ENCODE results near the gene RETREG2. TPM values are rescaled to one million over a fixed set of nuclear protein-coding genes. Genes with fewer than 3 reads are reported as not detected.

Gene RETREG2
- total and polyA plus RNA-seq, 2 of the 8 experiments (the other 6 are each of a cell fraction or from before 2014, with no cell fraction given) = 51.3 to 67.4 TPM

- Histone ChIP-seq H4K91ac (replicated peaks; ENCODE audit: insufficient read length, low read length) (peak overlapping the region; percentile 100), H3K18ac (ENCODE audit: extremely low read depth, low read length) (peak overlapping the region; percentile 98), H3K27ac (ENCODE audit: low read depth, low read length) (peak overlapping the region; percentile 3; the same call in 1 of the 2 replicates), H3K9me3 (ENCODE audit: insufficient read depth in 2 of 2, low read depth in 1 of 2, low read length in 1 of 2) (no peaks in the 10 kb centered on the region), H2AFZ (ENCODE audit: low read length) (no peak overlapping the region; the same call in 1 of the 2 replicates), H3K4me3 (ENCODE audit: extremely low read depth in 1 of 4, insufficient read depth in 2 of 4, low read depth in 3 of 4, low read length in 4 of 4) (peak overlapping the region; percentile 66 to 80 (median 75)), H2BK12ac (ENCODE audit: low read depth, low read length) (peak overlapping the region; percentile 90; the same call in 1 of the 2 replicates), H3K23ac (ENCODE audit: insufficient read length) (no peak overlapping the region), H2BK15ac (ENCODE audit: low read length) (no peak overlapping the region), H3K4ac (replicated peaks; ENCODE audit: insufficient read length, low read depth, low read length) (peak overlapping the region; percentile 99), H3K79me2 (ENCODE audit: control insufficient read depth in 1 of 2, insufficient read depth in 2 of 2, low read length in 2 of 2) (no peaks in the 10 kb centered on the region), H3K9ac (replicated peaks in 1 of 4; ENCODE audit: extremely low read depth in 1 of 4, low read depth in 3 of 4, low read length in 3 of 4) (peak overlapping the region; percentile 59 to 93 (median 88); a peak in 6 of 7 replicates), H2BK20ac (ENCODE audit: low read length) (no peak overlapping the region), H3K27me3 (replicated peaks in 1 of 4; ENCODE audit: control insufficient read depth in 3 of 4, extremely low read depth in 1 of 4, insufficient read depth in 3 of 4, low read length in 3 of 4) (no peaks in the 10 kb centered on the region; a peak in 1 of 7 replicates), H2BK5ac (ENCODE audit: low read depth, low read length) (peak overlapping the region; percentile 97), H2BK120ac (replicated peaks; ENCODE audit: low read depth, low read length) (no peak overlapping the region), H3K79me1 (ENCODE audit: low read depth, low read length) (no peaks in the 10 kb centered on the region), H3K4me1 (replicated peaks in 1 of 4; ENCODE audit: control insufficient read depth in 3 of 4, insufficient read depth in 4 of 4, low read length in 3 of 4) (peaks cover 0 to 12% (median 6%) of the 10 kb centered on the region in 4 experiments; a peak in 3 of 7 replicates), H4K8ac (ENCODE audit: extremely low read depth, insufficient read depth, low read length) (peak overlapping the region; percentile 95), H4K20me1 (replicated peaks in 1 of 2; ENCODE audit: control insufficient read depth in 1 of 2, insufficient read depth in 2 of 2, low read length in 2 of 2) (peaks cover 0 to 2% of the 10 kb centered on the region in 2 experiments), H3K14ac (ENCODE audit: insufficient read length) (no peak overlapping the region), H3K36me3 (ENCODE audit: control insufficient read depth in 2 of 4, insufficient read depth in 4 of 4, low read length in 3 of 4) (peaks cover 11 to 43% (median 30%) of the 10 kb centered on the region in 4 experiments; a peak in 7 of 8 replicates), H4K5ac (ENCODE audit: insufficient read length, low read depth, low read length) (peak overlapping the region; percentile 96), H3K56ac (replicated peaks; ENCODE audit: insufficient read length, low read depth, low read length) (peak overlapping the region; percentile 93), H2AK5ac (ENCODE audit: low read depth, low read length) (no peak overlapping the region), H3K4me2 (ENCODE audit: insufficient read depth in 1 of 2, low read depth in 2 of 2, low read length in 2 of 2) (peak overlapping the region; percentile 88 to 96), H3K23me2 (ENCODE audit: low read depth, low read length) (peaks cover 14% of the 10 kb centered on the region)
- no peak for FAIRE-seq
- POLR2A ChIA-PET (ENCODE audit: partially characterized antibody) = interaction anchor here (0.8 to 14.0 kb wide), 28 partner anchors 9 to 106 kb away, joined by 3 to 190 read pairs (median 6); partner anchors contain the start of genes ANKZF1, ATG9A, CNPPD1 and DNAJB2
- CTCF ChIA-PET (ENCODE audit: partially characterized antibody) = interaction anchor here (0.6 to 1.8 kb wide), 3 partner anchors 26 to 60 kb away, joined by 3 to 4 read pairs (median 3); no protein-coding TSS in a partner anchor
- peak in 1 of 2 experiments; percentile 90 for DNase-seq (ENCODE audit: low read depth in 1 of 2, low spot score in 2 of 2)
- WGBS, 2 experiments (ENCODE audit: extremely low coverage in 1 of 2, insufficient coverage in 1 of 2, insufficient read length in 1 of 2, insufficient replicate concordance in 2 of 2, low coverage in 1 of 2, low lambda C conversion rate in 2 of 2, missing lambda C conversion rate in 1 of 2) = 2% methylated on average over 27 of the region's 37 CpGs; no CpG with 5 or more reads in 1 of the 2 experiments
- TF ChIP-seq SIX5 (IDR thresholded peaks at IDR 0.05; ENCODE audit: low read depth, low read length) (no peak), SP2 (IDR thresholded peaks at IDR 0.05; ENCODE audit: low read length) (no peak), SIN3A (conservative IDR thresholded peaks at IDR 0.05 in 1 of 2, IDR thresholded peaks at IDR 0.05 in 1 of 2; ENCODE audit: low read depth in 1 of 2, low read length in 2 of 2) (peak; percentile 69 to 77; a peak in 1 of 4 replicates), RBBP5 (IDR thresholded peaks at IDR 0.05; ENCODE audit: borderline replicate concordance, low read depth, low read length) (no peak), SAP30 (IDR thresholded peaks at IDR 0.05; ENCODE audit: insufficient read depth, insufficient replicate concordance, low read length) (peak; percentile 73), SUZ12 (IDR thresholded peaks at IDR 0.05; ENCODE audit: low read length) (peak; percentile 54; the same call in 1 of the 2 replicates), ASH2L (IDR thresholded peaks at IDR 0.05; ENCODE audit: low read length) (peak; percentile 0), POLR2AphosphoS5 (IDR thresholded peaks at IDR 0.05; ENCODE audit: low read depth, low read length) (no peak), HDAC2 (IDR thresholded peaks at IDR 0.05; ENCODE audit: borderline replicate concordance in 1 of 2, low read depth in 2 of 2, low read length in 2 of 2) (0 out of 4 replicates have a peak, but pooled peaks of 1 of the 2 experiments have one; percentile 31), CHD2 (IDR thresholded peaks at IDR 0.05; ENCODE audit: low read length) (no peak), SRF (IDR thresholded peaks at IDR 0.05; ENCODE audit: low read depth, low read length) (no peak), GABPA (IDR thresholded peaks at IDR 0.05; ENCODE audit: borderline replicate concordance, insufficient read depth, low read length) (0 out of 2 replicates have a peak, but pooled peaks have one; percentile 69)
These were observed 40.2 kb downstream of the RETREG2 start for GRCh38 chr2:219218217-219218731.

Measured in H1 (cell line).